IPS-18c (cell line): ENCODE data around the gene RUBCNL.

Source experiments
- H3K4me3 ChIP-seq: 2 replicates; pipeline ENCODE4 v1.7.0; 2013; ENCODE audit warnings: low read depth, mild to moderate bottlenecking, low read length, moderate library complexity; ENCODE audit not compliant: insufficient read depth
- H3K9me3 ChIP-seq: one replicate; pipeline ENCODE4 v1.6.1; 2013; ENCODE audit warnings: mild to moderate bottlenecking, low read length, moderate library complexity; ENCODE audit not compliant: control insufficient read depth, insufficient read depth

The RUBCNL gene

GRCh38 chr13:46321494-46322225 lies 65.4 kb downstream of the RUBCNL start:
- Histone ChIP-seq H3K4me3 (no peak overlapping the region), H3K9me3 (no peaks in the 10 kb centered on the region)

GRCh38 chr13:46320821-46321220 lies 66.2 kb downstream of the RUBCNL start:
- no peak overlapping the region for H3K4me3 ChIP-seq
- no peaks in the 10 kb centered on the region for H3K9me3 ChIP-seq

- no peaks in the 10 kb centered on the region for H3K9me3 ChIP-seq
- H3K4me3 ChIP-seq: no peak overlapping the region
These were observed 66.6 kb downstream of the RUBCNL start for GRCh38 chr13:46320406-46320805.

- H3K4me3 ChIP-seq: no peak overlapping the region
- H3K9me3 ChIP-seq: no peaks in the 10 kb centered on the region
These were observed 68.1 kb downstream of the RUBCNL start for GRCh38 chr13:46318986-46319385.

GRCh38 chr13:46317120-46317519 lies 69.9 kb downstream of the RUBCNL start:
- no peaks in the 10 kb centered on the region for H3K9me3 ChIP-seq
- H3K4me3 ChIP-seq: no peak overlapping the region

GRCh38 chr13:46315491-46316075 lies 71.5 kb downstream of the RUBCNL start:
- no peak overlapping the region for H3K4me3 ChIP-seq
- H3K9me3 ChIP-seq: no peaks in the 10 kb centered on the region

GRCh38 chr13:46315036-46315435 lies 72.0 kb downstream of the RUBCNL start:
- no peaks in the 10 kb centered on the region for H3K9me3 ChIP-seq
- H3K4me3 ChIP-seq: no peak overlapping the region

GRCh38 chr13:46314587-46314986 lies 72.5 kb downstream of the RUBCNL start:
- Histone ChIP-seq H3K9me3 (no peaks in the 10 kb centered on the region), H3K4me3 (no peak overlapping the region)

- no peaks in the 10 kb centered on the region for H3K9me3 ChIP-seq
- H3K4me3 ChIP-seq: no peak overlapping the region
These were observed 73.4 kb downstream of the RUBCNL start for GRCh38 chr13:46313432-46314257.

GRCh38 chr13:46313024-46313423 lies 74.0 kb downstream of the RUBCNL start:
- Histone ChIP-seq H3K4me3 (no peak overlapping the region), H3K9me3 (no peaks in the 10 kb centered on the region)

GRCh38 chr13:46311217-46311616 lies 75.8 kb downstream of the RUBCNL start:
- Histone ChIP-seq H3K9me3 (no peaks in the 10 kb centered on the region), H3K4me3 (no peak overlapping the region)

- Histone ChIP-seq H3K9me3 (no peaks in the 10 kb centered on the region), H3K4me3 (no peak overlapping the region)
These were observed 77.0 kb downstream of the RUBCNL start for GRCh38 chr13:46310066-46310465.

GRCh38 chr13:46307554-46307953 lies 79.5 kb downstream of the RUBCNL start:
- Histone ChIP-seq H3K9me3 (no peaks in the 10 kb centered on the region), H3K4me3 (no peak overlapping the region)

- no peaks in the 10 kb centered on the region for H3K9me3 ChIP-seq
- H3K4me3 ChIP-seq: no peak overlapping the region
These were observed 82.5 kb downstream of the RUBCNL start for GRCh38 chr13:46304546-46304945.

GRCh38 chr13:46303742-46304385 lies 83.2 kb downstream of the RUBCNL start:
- no peak overlapping the region for H3K4me3 ChIP-seq
- no peaks in the 10 kb centered on the region for H3K9me3 ChIP-seq

- Histone ChIP-seq H3K9me3 (no peaks in the 10 kb centered on the region), H3K4me3 (no peak overlapping the region)
These were observed 89.7 kb downstream of the RUBCNL start for GRCh38 chr13:46297361-46297811.

- Histone ChIP-seq H3K9me3 (no peaks in the 10 kb centered on the region), H3K4me3 (no peak overlapping the region)
These were observed 90.1 kb downstream of the RUBCNL start for GRCh38 chr13:46296921-46297320.
